GM18858 (cell line): ENCODE results near the gene GP5.

Experiments used
- ATAC-seq: cut with Tn5 transposase; IDR thresholded peaks from one replicate; pipeline ENCODE4 v1.9.1; 2021; ENCODE audit not compliant: unreplicated experiment

GP5 gene

DNA sequence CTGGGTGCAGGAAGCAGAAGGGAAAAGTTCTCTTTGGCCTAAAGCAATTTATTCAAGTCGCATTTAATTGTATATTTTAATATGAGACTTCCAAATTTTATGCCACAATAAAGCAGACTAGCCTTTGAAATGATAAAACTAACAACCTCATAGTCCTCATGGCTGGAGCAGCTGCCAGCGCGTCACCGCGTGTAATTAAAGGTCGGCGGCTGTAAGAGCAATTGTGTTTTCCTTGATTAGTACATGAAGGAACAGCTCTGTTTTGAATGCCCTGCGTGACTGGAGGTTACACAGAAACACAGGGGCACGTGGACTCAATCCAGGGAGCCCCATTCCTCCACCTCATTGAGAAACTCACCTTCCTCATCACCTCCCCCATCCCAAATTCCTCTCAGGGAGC is 19.4 kb downstream of the GP5 start:
- no peak for ATAC-seq

DNA sequence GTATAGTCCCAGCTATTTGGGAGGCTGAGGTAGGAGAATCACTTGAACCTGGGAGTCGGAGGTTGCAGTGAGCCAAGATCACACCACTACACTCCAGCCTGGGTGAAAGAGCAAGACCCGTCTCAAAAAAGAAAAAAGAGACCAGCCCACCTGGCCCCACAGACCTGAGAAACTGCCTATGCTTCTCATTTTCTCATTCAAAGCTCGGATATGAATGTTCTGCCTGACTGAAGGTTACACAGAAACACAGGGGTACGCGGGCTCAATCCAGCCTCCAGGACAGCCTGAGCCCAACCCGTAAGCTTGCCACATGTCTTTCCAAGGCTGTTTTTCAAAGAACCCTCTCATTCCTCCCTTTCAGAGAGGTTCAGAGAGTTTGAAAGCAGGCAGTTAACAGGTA is 19.8 kb downstream of the GP5 start:
- ATAC-seq = no peak

GRCh38 chr3:194377708-194378107 is 21.4 kb downstream of the GP5 start:
- ATAC-seq = no peak

- ATAC-seq = no peak
Observed at GRCh38 chr3:194376241-194376560, 22.9 kb downstream of the GP5 start.

DNA sequence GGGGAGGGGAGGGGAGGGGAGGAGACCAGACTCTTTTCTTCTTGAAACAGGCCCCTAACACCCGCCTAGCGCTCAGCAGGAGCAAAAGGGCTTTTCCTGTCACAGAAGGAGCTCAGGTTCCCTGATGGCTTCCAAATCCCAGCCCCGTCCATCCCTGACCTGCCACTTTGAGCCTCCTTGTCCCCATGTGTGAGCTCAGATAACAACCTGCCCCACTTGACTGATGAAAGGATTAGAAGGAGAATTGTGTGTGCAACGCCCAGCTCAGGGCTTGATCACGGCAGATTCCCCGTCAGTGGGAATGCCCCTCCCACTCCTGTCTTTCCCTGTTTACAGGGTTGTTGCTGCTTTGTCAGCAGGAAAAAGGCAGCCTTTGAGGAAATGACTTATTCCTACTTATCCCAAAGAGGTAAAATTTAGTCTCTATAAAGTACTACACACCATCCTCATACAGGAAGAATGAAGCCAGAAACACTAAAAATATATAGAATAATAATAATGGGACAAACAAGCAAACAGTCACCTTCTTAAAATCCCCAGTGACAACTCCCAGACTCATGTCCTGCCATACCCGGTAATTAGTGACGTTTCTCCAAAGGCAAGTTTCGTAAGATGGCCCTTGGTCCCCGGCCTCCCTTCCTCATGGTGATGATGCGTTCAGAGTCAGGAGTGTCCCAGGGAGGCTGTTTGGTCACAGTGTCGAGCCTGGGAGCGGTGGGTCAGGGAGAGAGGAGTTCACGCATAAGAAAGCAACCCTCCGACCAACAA is 23.4 kb downstream of the GP5 start:
- no peak for ATAC-seq

GRCh38 chr3:194374935-194375334 is 24.1 kb downstream of the GP5 start:
- ATAC-seq = no peak

DNA sequence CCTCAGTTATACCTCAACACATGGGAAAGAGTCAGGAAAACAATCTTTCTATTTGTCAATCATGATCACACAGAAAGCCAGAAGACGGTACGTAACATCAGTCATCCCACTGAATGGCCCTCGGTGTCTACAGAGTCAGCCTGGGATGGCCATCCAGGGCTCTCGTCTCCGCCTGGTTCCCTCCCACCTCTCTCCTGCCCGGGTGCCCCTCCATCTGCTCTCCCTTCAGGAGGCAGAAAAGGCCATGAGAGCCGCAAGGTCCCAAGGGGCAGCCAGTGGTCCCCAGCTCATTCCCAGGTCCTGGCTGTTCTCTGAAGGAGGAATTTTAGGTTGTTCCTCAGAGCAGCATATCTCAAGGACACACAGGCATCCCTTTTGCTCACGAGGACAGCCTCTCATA is 25.2 kb downstream of the GP5 start:
- ATAC-seq = no peak

GRCh38 chr3:194373028-194373427 is 26.0 kb downstream of the GP5 start:
- ATAC-seq = no peak

DNA sequence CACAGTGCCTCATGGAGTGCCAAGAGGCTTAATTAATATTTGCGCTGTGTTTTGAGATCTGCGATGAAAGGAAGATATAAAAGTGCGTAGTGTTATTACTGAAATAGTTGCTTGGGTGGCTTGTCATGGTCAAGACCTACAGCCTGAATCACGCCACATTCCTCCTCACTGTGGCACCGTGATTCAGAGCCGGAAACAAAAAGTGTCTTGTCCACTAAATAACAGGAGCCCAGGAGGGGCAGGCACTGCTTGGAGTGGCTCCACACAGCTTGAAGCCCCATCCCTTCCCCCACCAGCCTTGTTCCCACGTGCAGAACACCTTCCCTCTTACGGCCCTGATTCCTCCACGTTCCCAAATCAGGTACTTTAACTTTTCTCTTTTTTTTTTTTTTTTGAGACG is 28.3 kb downstream of the GP5 start:
- no peak for ATAC-seq

DNA sequence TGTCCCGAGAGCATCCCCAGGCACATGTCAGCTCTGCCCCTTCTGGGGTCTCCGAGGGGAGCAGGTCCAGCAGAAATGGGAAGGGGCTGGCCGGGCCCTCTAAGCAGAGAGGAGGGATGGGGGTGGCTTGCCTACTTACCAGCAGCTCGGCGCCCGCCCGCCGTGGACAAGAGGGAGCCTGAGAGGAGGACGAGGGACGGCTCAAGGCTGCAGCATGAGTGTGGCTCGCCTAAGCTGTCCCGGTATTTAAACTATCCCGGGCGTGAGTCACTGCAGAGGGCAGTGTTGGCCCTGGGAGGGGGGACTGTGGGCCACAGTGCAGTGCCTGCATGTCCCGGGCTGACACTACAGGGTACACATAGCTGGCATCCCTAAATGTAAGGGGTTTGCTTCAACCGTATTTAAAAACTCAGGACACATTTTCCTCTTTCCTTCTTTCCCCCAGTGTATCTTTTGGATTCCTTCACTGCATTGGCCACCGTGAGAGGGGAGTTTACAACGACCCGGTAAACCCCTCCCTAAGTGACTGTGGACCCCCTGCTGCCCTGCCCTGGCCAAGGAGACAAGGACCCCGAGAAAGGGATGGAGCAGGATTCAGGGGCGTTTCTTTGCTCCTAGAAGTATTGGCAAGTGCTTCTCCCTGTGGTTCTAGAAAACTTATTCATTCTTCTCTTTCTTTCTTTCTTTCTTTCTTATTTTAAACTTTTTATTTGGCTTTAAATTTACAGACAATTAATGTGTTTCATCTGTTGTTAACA is 29.4 kb downstream of the GP5 start, which contains the start of gene LRRC15:
Gene LRRC15 (minus strand): TSS at position 222 of the 758 bp plus-strand sequence. CDS start 8,700 bp downstream, outside the sequence.
- ATAC-seq = no peak

DNA sequence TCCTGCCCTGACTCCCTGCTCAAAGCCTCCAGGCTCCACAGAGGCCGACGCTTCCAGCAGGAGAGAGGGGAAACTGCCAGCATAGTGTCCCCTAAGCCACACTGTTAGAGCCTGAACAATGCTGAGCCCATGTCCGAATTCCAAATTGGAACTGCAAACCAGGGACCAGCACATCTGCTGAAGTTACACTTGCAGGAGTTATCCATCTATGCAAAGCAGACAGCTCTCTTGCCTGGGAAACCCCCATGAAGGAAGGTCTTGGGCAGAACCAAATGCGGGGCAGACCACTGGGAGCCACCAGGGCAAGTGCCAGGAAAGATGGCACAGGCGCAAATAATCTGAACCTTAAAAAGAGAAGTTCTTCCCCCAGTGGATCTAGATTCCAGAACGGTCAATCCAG is 30.1 kb downstream of the GP5 start:
- no peak for ATAC-seq

GRCh38 chr3:194367992-194368841 is 30.8 kb downstream of the GP5 start:
- ATAC-seq = no peak

- ATAC-seq = no peak
Observed at GRCh38 chr3:194365978-194366490, 33.0 kb downstream of the GP5 start.

DNA sequence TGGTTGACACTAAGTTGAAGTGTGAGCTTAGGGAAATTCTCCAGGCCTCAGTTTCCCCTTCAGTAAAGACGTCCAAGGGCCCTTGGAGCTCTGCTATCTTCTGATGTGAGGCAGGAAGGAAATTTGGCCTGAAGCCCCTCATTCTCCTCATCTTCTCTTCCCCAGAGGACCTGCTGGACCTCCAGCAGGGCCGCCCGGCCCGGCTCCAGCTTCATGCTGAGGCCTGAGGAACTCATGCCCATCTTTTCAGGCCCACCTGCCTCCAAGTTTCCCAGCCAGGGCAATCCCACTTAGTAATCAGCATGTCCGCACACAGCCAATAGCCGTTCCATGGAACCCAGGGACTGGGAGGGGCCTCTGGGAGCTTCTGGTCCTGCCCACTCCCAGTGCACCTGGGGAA is 33.5 kb downstream of the GP5 start:
- ATAC-seq = no peak

GRCh38 chr3:194364652-194365434 is 34.2 kb downstream of the GP5 start:
- ATAC-seq = no peak

GRCh38 chr3:194364314-194364651 is 34.8 kb downstream of the GP5 start:
- no peak for ATAC-seq

DNA sequence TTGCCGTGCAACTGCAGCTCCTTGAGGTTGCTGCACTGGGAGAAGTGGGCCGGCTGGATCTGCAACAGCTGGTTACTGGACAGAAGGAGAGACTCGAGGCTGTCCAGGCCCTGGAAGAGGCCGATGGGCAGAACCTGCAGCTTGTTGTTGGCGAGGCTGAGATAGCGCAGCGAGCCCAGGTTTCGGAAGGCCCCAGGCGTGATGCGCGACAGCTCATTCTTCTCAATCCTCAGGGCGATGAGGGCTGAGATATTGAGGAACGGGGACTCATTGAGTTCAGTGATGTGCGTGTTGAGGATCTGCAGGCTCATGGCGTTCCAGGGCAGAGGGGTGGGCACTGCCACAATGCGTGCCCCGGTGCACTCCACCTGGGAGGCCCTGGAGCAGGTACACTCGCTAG is 38.5 kb downstream of the GP5 start:
- no peak for ATAC-seq

DNA sequence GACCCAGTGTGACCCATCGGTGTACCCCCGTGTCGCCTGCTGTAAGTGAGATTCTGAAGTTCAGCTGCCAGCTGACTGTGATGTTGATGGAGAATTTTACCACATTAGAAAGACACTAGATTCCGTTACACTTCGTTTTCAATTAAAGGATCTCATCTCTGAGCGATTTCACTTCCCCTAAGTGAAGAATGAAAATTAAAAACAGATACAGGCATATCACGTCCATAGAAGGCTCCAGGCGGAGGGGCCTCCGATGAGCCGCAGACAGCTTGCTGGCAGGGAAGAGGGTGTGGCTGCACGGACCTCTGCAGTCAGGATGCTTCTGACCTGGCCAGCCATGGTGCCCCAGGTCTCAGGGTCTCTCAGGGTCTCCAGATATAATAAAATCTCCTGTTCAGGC is 41.4 kb downstream of the GP5 start:
- ATAC-seq = no peak

GRCh38 chr3:194355379-194355778 is 43.7 kb downstream of the GP5 start:
- ATAC-seq = no peak

DNA sequence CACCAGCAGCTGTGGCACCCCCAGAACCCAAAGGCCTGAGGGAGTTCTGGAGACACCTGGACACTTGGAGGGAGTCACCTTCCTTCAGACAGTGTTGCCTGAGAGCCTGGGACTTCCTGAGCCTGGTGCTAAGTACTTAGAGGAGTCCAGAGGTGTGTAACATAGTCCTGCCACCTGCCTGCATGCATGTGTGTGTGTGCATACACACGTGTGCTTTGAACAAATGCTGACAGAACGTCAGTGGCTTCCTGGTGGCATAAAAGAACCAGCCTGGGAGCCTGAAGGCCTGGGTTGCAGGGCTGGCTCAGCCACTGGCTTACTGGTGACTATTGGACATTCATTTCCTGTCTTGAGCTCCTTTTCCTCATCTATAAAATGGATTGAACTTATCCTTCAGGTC is 44.8 kb downstream of the GP5 start:
- no peak for ATAC-seq
